ENCODE data around the gene KLHL22.
"Not testable (repeated sequence)": the region's sequence is repeated elsewhere in the genome, so short reads cannot be mapped to it uniquely, and the experiment has no call there.

The KLHL22 gene

DNA sequence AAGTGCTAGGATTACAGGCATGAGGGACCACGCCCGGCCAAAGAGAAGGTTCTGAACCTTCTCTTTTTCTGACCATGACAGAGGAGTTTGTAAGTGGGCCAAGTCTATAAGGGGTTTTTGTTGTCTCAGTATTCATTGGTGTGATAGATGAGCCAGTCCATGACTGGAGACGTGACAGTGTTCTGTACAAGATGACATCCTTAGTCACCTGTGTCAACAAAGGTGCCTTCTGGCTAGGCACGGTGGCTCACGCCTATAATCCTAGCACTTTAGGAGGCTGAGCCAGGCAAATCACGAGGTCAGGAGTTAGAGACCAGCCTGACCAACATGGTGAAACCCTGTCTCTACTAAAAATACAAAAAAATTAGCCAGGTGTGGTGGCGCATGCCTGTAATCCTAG is 4.2 kb upstream of the KLHL22 start:
- DNase-seq (ENCODE audit: low read depth): no peak

DNA sequence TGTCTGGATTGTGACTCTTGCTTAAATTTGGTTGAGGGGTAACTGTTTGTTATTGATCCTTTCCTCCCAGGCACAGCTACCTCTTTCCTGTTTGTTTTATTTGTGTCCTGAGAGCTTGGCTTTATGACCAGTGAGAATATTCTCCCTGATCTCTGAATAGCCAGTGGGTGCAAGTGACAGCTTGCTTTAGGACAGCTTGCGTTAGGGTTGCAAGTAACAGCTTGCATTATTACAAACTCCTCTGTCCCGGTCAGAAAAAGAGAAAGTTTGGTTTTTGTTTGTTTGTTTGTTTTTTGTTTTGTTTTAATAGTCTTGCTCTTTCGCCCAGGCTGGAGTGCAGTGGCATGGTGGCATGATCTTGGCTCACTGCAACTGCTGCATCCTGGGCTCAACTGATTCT is 3.3 kb upstream of the KLHL22 start:
- no peak for DNase-seq (ENCODE audit: low read depth)

DNA sequence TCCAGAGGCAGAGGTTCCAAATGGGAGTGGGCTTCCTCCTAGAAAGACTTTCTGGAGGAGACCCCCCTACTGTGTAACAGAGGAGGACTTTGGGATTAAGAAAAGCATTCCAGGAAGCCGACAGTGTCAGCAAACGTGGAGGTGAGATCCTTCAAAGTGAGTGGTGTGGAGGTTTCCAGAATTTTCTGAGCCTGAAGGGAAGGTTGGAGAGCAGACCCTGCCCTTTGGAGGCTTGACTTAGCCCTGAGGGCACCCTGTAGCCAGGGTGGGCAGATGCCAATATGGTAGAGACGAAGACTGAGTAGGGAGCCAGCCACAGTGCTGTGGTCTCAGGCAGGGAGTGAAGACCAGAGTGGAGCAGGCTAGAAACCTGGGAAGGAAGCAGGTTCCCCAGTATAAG is 1.8 kb upstream of the KLHL22 start:
- DNase-seq (ENCODE audit: low read depth): no peak

DNA sequence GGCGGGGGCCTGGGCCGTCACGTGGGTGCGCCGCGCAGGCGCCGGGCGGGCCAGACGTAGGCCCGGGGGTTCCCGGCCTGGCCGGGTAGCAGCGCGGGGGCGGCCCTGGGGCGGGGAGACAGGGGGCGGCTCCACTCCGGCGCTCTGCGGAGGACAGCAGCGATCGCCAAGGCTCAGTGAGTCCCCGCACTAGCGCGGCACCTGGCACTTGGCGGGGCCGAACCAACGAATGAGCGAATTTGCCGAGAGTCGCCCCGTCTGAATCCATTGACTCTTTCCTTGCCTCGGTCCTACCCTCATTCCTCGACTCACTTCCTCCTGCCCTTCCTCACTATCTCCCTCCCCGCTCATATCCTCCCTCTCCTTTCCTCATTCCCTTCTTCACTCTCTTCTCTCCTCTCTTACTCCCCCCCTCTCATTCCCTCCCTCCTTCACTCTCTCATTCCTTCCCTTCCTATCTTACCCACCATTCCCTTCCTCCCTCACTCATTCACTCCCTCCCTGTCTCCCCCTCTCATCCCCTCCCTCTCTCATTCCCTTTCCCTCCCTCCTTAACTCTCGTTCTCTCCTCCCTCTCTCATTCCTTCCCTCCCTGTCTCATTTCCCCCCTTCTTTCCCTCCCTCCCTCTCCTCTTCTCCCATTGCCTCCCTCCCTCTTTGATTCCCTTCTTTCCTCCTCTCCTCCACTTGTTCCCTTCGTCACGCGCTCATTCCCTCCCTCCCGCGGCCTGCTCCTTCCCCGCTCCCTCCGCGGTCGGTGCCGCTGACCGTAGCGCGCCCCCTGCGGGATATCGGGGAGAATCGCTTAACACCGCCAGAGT is 476 bp upstream of the KLHL22 start:
- DNase-seq (ENCODE audit: low read depth): peak; percentile 93

DNA sequence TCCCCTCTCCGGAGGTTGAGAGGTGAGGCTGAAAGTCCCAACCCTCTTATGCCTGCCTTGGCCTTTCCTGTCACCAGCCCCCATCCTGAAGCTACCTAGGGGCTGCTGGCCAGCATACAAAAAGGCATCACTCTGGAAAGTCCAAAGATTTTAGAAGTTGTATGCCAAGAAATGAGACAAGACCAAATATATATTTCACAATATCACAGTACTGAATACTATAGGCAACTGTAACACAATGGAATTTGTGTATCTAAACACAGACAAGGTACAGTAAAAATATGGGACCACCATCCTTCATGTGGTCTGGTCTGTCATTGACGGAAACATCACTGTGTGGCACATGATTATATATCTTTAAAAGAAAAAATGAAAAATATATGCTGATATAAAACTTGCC is 4.2 kb downstream of the KLHL22 start:
- no peak for DNase-seq (ENCODE audit: low read depth)

DNA sequence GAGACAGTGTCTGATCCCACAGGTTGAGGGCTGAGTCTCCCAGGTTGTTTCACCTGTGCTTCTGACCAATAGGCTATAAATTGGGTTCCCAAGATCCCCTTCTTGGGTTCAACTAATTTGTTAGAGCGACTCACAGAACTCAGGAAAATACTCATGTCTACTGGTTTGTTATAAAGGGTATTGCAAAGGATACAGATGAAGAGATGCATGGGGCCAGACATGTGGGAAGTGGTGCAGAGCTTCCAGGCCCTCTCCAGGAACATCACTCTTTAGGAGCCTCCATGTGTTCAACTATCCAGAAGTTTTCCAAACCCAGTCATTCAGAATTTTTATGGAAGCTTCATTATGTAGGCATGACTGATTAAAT is 4.7 kb downstream of the KLHL22 start:
- no peak for DNase-seq (ENCODE audit: low read depth)

DNA sequence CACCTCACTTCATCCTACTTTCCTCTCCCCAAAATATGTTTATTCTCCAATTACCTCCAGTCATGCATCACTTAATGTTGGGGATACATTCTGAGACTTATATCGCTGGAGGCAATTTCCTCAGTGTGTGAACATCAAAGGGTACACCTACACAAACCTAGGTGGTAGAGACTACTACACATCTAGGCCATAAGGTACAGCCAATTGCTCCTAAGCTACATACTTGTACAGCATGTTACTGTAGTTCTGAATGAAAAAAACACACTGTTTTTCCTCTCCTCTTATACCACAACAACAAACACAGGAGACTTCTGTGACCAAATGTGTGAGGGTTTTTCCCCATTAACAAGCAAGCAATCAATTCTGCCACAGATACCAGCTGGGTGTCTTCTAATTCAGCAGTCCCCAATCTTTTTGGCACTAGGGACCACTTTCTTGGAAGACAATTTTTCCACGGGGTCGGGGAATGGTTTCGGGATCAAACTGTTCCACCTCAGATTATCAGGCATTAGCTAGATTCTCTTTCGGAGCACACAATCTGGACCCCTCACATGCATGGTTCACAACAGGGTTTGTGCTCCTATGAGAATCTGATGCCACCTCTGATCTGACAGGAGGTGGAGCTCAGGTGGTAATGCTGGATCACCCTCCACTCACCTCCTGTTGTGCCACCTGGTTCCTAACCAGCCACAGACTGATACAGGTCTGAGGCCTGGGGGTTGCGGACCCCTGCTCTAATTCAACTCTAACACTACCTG is 5.2 kb downstream of the KLHL22 start:
- no peak for DNase-seq (ENCODE audit: low read depth)

DNA sequence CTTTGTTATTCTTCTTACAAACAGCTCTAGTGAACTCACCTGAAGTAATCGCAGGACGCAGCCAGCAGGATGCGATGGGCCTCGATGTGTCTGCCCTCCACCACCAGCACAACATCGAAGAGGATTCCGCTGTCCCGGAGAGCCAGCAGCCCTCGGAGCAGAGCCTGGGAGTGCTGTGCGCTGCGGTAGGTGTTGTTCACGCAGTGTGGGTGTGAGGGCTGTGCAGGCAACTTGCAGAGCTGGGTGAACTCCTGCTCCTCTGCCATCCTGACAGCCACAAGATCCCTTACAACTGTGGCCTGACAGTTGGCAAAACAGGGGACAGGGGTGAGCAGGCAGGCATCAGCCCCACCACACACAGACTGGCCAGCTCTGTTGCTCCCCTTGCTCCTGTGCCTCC is 6.6 kb downstream of the KLHL22 start:
- no peak for DNase-seq (ENCODE audit: low read depth)

DNA sequence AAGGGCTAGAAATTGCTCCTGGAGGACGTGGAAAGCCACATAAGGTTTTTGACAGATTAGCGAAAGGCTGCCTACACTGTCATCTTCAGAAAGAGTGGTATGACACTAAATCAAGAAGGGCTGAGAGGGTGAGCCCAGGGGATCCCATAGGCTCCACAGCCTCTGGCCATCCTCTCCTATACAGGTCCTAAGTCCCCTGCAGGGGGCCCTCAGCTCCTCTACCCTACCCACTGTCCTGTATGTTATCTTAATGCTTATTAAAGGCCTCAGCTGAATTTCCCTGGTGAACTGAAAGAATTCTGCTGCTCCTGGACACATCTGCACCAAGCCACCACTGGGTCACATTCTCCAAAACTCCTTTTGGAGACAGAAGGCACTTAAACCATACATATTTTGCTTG is 7.9 kb downstream of the KLHL22 start:
- no peak for DNase-seq (ENCODE audit: low read depth)

DNA sequence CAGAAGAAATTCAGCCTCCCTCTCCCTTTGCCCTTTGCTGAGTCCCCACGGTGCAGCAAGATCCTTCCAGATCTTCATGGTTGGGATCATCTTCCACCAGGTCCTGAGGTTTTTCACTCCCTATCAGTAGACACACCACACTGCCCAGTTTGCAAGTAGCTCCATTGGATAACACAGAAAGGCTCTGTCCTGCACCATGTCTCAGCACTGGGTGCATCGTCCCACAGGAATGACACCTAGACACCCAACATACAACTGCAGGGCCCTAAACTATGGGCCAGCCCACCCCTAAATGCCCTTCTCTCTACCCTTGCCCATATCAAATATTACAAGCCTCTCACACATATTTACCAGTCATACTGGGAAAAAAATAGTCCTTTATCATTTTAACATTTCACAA is 9.4 kb downstream of the KLHL22 start:
- DNase-seq (ENCODE audit: low read depth): no peak

DNA sequence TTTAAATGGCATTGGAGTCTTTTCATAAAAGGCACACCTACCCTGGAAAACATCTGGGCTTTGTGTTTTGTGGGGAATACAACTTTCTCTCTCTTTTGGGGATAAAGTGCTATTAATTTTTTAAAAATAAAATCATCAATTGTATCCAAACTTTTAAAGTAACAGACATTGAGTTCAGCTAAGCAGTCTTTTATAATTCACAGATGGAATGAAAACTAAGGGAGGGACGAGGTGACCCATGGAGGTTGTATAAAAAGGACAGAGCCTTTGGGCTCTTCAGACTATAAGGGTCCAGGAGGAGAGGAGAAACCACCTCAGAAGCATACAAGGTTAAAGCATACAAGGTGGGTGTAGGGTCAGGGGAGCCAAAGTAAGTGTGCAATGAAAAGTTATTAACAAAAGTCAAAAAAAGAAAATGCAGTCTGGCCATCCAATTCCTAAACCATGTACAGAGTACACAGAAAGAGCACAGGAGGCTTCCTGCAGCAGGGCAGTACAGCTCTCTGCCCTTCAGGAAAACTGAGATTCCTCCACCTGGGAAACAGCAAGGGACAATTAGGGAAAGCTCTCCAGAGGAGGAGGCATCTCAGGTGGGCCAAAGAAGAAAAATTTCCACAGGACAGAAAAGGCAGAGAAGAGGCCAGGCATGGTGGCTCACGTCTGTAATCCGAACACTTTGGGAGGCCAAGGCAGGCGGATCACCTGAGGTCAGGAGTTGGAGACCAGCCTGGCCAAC is 10.5 kb downstream of the KLHL22 start:
- no peak for DNase-seq (ENCODE audit: low read depth)

DNA sequence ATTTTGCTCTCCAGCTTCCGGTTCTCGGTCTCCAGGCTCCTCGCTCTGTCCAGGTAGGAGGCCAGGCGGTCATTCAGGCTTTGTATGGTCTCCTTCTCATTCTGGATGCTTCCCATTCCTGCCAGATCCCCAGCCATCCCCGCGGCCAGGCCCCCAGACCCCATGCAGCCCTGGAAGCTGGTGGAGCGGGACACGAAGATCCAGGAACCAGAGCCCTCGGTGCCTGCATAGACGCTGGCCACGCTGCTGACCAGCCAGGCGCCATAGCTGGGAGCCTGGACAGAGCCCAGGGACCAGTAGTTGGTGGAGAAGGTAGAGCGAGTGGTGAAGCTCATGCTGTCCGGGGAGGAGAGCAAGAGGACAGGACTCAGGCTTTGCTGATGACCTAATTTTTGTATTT is 11.8 kb downstream of the KLHL22 start:
- DNase-seq (ENCODE audit: low read depth): no peak

DNA sequence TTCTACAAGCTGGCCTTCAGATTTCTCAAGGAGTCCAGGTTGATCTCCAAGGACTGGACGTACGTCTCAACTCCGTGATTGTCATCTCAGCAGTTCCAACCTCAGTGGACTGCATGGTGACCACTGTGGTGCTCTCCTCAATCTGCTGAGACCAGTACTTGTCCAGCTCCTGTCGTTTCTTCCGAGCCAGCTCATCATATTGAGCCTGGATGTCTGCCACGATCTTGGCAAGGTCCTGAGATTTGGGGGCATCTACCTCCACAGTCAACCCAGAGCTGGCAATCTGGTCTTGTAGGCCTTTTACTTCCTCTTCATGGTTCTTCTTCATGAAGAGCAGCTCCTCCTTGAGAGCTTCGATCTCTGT is 12.5 kb downstream of the KLHL22 start:
- not testable (repeated sequence) for DNase-seq (ENCODE audit: low read depth)

DNA sequence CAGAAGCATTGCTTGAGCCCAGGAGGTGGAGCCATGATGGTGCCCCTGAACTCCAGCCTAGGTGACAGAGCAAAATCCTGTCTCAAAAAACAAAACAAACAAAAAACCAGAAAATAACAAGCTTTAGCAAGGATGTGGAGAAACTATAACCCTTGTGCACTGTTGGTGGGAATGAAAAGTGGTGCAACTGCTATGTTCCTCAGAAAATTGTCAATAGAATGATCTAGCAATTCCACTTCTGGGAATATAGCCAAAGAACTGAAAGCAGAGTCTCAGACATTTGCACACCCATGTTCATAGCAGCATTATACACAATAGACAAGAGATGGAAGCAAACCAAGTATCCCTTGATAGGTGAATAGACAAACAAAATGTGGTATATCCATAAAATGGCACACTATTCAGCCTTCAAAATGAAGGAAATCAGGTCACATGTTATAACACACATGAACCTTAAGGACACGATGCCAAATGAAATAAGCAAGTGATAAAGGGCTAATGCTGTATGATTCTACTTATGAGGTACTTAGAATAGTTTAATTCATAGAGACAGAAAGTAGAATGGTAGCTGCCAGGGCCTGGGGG is 15.9 kb downstream of the KLHL22 start:
- DNase-seq (ENCODE audit: low read depth): no peak

DNA sequence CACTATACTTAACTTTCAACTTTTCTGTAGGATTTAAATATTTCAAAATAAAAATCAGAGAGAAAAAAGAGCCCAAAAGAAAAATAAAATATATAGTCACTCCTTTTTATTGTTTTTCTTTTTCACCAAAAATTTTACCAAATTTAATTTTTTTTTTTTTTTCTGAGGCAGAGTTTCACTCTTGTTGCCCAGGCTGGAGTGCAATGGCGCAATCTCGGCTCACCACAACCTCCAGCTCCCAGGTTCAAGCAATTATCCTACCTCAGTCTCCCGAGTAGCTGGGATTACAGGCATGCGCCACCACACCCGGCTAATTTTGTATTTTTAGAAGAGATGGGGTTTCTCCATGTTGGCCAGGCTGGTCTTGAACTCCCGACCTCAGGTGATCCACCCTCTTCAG is 17.5 kb downstream of the KLHL22 start:
- DNase-seq (ENCODE audit: low read depth): not testable (repeated sequence)

DNA sequence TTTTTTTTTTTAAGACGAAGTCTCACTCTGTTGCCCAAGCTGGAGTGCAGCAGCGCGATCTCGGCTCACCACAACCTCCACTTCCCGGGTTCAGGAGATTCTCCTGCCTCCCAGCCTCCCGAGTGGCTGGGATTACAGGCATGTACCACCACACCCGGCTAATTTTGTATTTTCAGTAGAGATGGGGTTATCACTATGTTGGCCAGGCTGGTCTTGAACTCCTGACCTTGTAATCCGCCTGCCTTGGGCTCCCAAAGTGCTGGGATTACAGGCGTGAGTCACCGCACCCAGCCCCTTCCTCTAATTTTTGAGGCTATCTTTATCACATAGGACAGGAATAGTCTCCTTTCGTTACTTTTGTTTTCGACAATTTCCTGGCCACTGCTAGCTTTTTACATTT is 20.0 kb downstream of the KLHL22 start:
- not testable (repeated sequence) for DNase-seq (ENCODE audit: low read depth)

DNA sequence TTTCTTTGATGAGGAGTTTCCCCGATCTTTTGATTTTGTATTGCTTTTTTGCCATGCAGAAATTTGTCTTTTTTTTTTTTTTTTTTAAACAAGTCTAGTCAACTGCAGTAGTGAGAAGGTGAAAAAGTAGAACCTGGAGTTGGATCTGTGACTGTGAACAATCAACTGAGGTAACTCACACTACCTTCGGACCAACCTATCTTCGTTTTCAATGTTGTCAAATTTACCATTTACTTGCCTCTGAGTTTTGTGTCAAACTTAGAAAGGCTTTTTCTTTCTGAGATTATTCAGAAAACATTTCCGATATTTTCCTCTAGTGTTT is 20.5 kb downstream of the KLHL22 start:
- no peak for DNase-seq (ENCODE audit: low read depth)

DNA sequence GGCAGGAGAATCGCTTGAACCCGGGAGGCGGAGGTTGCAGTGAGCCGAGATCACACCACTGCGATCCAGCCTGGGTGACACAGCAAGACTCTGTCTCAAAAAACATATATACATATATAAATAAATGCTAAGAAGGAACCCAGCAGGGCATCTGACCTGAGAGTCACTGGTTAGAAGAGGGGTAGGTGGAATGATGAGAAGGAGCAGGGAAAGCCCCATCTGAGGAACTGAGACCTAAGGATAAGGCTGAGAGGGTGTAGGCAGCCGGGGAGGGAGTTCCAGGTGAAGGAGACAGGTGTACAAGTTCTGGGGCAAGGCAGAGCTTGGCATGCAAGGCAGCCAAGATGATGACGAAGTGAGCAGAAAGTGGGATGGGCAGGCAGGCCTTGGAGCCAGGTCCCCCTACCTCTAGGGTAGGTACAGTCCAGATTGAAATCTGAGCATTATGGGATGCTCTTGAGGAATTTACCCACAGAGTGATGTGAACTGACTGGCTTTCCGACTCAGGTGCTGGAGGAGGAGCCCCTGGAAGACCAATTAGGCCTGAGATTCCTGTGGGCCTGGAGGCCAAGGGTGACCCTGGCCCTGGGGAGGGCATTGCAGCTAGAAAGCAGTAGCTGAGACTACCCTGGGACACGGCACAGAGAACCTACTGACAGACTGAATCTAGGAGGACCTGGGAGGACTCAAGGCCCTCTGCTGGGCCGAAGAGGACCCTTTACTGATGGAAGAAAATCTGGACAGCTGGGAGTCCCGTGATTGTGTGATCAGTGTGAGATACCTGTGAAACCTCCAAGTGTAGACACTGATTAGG is 22.8 kb downstream of the KLHL22 start:
- no peak for DNase-seq (ENCODE audit: low read depth)

DNA sequence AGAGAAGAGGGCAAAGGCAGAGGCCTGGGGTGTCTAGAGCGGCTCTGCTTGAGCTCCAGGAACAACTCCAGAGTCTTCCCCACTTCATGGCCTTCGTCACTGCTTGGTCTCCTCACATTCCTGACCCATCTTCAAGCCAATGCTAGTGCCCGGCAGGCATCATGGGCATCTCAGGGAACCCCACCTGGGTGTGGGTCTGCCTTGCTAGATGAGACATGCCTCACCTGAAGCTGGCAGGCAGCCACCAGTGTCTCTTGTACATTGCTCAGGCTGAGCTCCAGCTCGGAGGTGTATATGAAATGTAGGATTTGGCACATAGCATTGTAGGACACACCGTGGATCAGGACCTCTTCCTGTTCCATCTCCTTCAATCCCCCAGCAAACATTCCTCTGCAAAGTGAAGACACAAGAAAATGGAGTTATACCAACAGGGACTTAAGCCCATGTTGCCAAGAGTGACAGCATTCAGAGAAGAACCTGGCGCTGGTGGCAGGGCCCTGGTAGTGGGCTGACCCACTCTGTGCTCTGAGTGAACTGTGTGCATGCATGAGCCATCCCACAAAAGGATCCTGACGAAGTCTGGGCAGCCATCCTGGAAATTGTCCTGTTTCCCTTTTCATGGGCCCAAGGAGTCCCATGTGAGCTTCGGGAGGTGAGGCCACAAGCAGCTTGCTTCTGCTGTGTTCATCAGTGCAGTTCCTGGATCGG is 24.3 kb downstream of the KLHL22 start:
- DNase-seq (ENCODE audit: low read depth): no peak

DNA sequence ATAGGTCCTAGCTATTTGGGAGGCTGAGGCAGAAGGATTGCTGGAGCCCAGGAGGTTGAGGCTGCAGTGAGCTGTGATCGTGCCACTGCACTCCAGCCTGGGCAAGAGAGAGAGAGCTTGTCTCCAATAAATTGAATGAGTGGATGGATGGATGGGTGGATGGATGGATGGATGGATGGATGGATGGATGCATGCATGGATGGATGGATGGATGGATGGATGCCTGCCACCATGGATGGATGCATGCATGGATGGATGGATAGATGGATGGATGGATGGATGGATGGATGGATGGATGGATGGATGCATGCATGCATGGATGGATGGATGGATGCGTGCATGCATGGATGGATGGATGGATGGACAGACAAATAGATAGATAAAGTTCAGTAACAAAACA is 25.1 kb downstream of the KLHL22 start:
- not testable (repeated sequence) for DNase-seq (ENCODE audit: low read depth)

DNA sequence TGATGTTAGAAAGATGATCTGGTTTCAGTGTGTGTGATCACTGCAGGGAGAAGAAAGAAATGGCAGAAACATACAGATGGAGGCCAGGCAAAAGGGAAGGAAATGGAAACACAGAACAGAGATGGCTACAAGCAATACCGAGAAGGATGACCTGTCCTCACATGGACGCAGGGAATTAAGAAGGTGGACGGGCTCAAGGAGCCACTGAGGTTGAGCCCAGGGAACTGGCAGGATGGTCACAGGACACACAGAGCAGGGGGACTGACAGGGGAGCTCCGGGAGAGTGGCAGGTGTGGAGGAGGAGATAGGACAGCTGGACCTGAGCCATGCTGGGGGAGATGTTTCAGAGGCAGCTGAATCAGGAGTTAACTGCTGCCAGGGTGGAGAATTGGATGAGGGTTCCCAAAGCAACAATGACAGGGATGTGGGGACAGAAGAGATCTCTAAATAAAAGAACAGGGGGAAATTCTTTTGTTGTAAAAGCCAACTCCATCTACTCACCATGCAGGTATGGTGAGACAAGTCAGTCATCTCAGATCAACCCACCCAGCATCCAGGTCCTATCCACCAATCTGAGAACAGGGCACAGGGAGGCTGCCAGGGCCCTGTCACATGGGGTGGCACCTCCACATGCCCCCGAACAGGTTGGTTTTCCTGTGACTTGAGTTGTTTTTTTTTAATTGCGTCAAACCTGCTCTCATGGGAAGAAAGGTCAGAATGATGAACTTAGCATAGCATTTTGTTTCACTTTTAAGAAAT is 26.3 kb downstream of the KLHL22 start:
- no peak for DNase-seq (ENCODE audit: low read depth)
